Stimulated activated CD4-positive, alpha-beta T cell treated with anti-CD3 and anti-CD28 coated beads, Interleukin-4, amount 100 ng/mL, for 24 hours (primary cell): ENCODE measurements around the gene IRF3.

Experiments used
- DNase-seq: peaks from one replicate; pipeline ENCODE4 v3.0.0-alpha.2; 2020

Gene IRF3

DNA sequence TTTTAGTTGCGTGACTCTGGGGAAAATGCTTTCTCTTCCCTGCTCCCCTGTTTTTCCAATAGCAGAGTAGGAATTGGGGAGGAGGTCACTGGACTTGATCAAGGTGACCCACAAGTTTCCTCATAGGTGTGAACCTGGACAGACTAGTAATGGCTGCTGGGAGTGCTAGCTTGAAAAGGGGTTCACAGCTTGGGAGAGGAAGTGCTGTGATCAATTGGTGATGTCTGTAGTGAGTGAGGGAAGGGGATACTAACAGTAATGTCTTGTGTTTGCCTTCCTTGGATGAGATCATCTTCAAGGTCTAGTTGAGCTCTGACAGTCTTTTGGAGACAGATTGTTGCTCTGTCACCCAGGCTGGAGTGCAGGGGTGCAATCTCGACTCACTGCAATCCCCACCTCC lies 1.8 kb upstream of the IRF3 start:
- DNase-seq, result no peak

DNA sequence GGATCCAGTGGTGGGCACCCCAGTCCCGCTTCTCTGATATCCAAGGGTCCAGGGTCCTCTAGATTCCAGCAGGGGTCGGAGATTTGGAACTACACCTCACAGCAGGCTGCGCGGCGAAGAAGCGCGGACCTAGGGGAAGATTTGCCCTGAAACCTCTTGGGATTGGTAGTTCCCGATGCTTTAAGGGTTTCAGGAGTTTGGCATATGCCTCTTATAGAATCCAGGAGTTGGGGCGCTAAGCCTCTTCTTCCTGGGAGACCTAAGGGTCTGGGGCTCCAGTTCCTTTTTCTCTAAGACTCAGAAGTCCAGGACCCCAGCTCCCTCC lies 425 bp upstream of the IRF3 start:
- no peak for DNase-seq

DNA sequence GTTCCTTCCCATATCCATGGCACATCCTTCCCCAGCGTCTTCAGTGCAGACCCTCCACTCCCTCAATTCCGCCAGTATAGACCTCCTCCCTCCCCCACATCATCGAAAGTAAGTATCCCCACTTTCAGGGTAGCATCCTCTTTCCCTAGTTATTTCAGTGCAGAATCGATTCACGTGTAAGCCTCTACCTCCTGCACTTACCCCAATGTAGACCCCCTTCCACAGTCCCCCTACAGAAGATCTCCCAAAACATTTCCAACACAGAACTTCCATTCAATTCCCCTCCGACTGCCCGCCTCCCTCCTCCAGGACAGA lies 664 bp downstream of the IRF3 start:
- DNase-seq, result no peak

DNA sequence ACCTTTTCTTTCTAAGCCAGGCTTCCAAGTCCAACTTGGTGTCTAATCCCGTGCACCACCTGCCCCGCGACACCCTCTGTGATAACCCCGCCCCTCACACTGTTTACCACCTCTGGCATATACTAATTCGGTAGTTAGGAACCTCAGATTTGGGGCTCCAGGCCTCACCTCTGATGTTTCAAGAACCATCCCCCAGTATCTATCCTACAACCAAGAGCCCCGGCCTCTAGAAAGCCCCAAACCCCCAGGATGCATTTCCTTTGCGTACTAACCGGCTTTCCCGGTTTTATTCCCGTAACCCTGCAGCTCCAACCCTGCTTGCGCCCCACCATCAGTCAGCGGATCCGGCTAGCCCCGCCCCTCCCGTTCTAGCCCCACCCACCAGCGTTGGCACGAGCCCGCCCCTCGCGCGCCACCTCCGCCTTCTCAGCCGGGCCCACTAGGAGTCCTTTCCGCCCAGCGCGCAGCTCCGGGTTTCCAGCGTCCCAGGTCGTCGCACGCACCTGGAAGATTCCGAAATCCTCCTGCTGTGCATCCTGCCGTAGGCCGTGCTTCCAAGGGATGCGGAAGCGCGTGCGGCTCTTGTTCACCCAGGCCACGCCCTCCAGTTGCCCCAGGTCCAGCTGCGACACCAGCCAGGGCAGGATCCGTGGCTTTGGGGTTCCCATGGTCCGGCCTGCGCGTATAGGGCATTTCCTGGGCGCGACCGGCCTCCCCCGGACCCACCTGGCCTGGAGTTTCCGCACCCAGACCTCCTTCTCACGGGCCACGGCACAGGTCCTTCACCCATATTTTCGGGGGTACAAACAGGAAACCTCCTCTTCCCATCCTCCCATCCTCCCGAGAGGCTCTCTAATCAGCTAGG lies 1.3 kb downstream of the IRF3 start:
- peak; percentile 91 for DNase-seq

DNA sequence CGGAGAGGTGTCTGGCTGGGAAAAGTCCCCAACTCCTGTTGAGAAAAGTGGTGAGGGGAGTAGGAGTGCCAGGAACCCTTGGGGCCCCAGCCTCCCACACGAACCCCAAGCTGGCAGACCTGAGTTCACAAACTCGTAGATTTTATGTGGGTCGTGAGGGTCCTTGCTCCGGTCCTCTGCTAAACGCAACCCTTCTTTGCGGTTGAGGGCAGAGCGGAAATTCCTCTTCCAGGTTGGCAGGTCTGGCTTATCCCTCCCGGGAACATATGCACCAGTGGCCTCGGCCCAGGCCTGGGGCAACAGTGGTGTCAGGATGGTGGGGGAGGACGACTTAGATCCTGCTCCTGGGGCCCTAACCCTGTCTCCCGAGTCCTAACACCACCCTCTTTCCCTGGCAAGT lies 2.4 kb downstream of the IRF3 start:
- no peak for DNase-seq

DNA sequence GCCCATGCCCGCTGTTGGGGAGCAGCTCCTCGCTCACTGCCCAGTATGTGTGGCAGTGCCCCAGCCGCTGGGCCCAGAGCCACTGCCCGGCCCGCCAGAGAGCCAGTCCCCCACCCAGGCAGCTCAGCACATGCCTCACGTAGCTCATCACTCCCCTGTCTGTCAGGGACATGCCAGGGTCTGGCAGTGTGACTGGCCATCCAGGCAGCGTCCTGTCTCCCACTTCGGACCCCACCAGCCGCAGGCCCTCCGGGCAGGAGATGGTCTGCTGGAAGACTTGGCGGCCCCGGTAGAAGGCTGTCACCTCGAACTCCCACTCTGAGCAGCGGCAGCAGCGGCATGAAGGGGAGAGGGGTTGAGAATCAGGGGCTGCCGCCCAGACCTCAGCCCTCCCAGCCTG lies 3.6 kb downstream of the IRF3 start:
- DNase-seq, result no peak

DNA sequence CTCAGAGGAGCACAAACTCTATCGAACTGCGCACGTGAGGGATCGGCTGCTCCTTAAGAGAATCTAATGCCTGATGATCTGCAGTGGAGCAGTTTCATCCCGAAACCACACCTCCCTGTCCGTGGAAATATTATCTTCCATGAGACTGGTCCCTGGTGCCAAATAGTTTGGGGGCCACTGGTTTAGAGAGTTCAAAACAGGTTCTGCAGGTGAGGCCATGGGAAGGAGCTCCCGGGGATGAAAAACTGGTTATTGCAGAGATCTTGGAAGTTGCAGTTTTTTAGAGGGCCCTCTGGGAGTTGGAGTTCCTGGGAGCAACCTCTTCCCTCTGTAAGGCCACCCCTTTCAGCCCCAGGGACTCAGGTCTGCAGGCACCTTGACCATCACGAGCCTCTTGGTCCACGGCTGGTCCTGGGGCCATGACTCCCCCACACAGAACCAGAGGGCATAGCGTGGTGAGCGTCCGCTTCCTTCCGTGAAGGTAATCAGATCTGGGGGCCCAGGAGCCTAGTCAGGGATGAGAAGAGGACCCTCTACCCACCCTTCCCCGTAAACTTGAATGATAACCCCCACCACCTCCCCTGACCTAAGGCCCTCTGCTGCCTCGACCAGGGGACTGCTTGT lies 5.2 kb downstream of the IRF3 start:
- DNase-seq, result no peak

DNA sequence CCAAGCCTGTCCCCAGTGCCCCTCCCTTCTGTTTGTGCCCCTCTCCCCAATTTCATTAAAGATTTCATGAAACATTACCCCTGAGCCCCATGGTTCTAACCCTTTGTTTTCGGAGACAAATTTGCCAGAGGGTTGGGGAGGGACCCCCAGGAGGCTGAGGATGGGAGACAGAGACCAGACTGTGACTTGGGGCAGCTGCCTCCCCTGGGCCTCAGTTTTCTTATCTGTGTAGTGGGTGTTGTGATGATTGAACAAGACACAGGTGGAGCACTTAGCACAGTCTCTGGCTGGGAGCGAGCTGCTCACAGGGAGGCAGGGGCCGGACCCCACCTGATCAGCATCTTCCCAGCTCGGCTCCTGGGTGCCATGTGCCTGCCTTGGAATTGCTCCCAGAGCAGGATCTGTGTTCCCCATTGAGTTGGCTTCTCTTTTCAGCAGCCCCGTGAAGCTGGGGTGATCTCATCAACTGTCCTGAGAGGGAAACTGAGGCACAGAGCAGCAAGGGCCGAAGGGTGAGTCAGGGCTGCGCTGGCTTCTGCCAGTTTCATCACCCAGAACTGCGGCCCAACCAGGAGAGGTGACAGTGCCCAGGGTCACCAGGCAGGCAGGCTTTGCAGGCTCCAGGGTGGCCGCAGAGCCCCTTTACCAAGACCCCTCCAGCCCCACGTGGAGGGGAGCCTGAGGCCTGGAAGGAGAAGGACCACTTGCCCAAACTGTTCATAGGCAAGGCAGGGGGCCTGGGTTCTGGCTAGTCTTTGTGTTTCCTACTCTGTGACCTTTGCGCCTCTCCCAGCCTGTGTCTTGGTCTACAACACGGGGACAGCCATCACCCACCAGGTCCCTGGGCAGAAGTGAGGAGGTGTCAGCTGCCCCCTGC lies 6.9 kb downstream of the IRF3 start:
- DNase-seq, result no peak

DNA sequence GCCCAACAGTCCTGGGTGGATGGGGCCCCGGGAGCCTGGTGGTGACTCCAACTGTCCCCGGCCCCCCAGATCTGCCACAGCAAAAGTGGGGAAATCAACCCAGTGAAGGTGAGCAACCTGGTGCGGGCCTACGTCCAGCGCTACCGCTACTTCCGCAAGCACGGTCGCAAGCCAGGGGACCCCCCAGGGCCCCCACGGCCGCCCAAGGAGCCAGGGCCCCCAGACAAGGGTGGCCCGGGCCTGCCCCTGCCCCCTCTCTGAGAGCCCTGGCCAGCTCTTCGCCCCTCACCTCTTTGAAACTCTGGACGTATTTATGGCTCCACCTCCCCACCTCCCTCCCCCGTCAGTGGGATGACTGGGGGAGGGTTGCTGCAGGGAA lies 7.5 kb downstream of the IRF3 start:
- DNase-seq, result no peak

DNA sequence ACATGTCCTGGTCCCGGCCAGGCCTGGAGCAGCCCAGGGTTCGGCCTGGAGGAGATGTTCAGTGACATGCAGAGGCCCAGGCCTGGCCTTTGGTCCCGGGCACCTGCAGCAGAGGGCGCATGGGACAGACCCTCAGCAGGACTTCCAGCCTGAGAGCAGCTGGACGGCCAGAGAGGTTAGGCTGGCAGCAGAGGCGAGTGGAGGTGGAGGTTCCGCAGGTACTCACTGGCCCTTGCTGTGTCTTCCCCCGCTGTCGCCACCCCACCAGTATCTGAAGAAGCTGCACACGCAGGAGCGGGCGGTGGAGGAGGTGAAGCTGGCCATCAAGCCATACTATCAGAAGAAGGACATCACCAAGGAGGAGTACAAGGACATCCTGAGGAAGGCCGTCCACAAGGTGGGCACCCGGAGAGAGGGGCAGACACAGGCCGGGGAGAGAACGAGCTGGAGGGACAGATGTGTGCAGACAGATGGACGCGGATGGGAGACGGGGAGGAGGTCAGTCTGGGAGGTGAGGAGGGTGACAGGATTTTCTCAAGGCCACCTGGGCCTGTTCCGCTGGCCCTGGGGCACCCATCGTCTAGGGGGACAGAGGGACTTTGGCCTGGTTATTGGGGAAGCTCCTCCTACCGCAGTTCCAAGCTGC lies 8.0 kb downstream of the IRF3 start:
- no peak for DNase-seq

DNA sequence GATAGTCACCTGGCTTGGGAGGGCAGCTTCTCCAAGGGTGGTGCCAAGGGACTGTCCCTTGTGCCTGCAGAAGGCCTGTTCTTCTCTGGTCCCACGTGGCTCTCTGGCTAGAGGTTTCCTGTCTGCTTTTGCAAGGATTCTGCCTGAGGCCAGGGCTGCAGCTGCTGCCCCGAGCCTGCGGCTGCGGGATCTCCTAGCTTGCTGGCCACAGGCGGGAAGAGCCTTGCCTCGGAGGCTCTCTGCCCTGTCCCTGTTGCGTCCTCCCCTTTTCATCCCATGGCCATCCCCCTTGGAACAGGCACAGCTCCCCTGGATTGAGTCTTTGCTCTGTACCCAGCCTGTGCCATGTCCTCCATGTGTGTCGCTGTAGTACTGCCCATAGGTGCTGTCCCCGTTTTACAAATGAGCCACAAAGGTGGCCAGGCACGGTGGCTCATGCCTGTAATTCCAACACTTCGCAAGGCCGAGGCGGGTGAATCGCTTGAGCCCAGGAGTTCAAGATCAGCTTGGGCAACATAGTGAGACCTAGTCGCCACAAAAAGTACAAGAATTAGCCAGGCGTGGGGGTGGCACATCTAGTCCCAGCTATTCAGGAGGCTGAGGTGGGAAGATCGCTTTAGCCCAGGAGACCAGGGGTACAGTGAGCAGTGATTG lies 9.1 kb downstream of the IRF3 start:
- no peak for DNase-seq

DNA sequence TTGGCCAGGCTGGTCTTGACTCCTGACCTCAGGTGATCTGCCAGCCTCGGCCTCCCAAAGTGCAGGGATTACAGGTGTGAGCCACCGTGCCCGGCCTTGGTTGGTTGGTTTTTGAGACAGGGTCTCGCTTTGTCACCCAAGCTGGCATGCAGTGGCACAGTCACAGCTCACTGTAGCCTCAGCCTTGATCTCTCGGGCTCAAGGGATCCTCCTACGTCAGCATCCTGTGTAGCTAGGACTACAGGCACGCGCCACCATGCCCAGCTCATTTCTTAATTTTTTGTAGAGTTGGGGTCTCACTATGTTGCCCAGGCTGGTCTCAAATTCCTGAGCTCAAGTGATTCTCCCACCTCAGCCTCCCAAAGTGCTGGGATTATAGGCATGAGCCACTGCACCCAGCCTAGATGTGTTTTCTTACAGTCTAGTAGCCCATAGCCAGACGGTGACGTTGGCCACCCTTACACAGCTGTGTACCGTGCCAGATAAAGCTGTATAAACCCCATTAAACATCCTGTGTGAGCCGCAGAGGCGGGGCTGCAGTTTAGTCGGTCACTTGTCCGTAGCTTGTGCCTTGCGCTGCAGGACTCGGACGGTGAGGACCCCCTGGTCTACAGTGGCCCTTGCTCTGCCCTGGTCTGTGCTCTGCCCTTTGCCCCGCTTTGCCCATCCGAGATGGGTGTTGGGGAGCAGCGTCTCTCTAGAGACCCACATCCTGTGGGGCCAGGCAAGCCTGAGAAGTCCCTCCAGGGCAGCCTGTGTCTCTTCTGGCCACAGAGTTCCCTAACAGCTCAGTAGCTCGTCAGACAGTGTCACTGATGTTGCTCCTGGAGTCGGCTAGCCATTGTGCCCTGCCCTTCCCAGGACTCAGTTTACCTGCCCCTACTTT lies 9.8 kb downstream of the IRF3 start:
- no peak for DNase-seq

DNA sequence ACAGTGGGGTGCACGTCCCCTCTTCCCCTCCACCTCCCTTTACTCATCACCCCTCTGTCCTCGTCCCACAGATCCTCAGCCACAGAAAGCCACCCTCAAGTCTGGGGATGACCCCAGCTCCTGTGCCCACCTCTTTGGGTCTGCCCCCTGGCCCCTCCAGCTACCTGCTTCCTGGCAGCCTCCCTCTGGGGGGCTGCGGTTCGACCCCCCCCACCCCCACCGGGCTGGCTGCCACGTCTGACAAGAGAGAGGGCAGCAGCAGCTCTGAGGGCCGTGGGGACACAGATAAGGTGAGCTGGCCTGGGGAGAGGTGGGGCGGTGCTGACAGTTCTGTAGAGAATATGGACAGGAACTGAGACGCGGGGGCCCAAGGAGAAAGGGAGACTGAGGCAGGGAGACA lies 11.1 kb downstream of the IRF3 start:
- no peak for DNase-seq

DNA sequence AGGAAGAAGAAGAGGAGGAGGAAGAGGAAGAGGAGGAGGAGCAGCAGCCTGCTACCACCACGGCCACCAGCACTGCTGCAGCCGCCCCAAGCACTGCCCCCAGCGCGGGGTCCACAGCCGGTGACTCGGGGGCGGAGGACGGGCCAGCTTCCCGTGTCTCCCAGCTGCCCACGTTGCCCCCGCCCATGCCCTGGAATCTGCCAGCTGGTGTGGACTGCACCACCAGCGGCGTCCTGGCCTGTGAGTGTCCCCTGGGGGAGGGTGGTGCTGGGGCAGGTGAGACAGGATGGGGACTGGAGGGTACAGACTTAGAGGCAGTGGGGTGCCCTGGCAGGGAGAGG lies 12.2 kb downstream of the IRF3 start:
- DNase-seq, result no peak

DNA sequence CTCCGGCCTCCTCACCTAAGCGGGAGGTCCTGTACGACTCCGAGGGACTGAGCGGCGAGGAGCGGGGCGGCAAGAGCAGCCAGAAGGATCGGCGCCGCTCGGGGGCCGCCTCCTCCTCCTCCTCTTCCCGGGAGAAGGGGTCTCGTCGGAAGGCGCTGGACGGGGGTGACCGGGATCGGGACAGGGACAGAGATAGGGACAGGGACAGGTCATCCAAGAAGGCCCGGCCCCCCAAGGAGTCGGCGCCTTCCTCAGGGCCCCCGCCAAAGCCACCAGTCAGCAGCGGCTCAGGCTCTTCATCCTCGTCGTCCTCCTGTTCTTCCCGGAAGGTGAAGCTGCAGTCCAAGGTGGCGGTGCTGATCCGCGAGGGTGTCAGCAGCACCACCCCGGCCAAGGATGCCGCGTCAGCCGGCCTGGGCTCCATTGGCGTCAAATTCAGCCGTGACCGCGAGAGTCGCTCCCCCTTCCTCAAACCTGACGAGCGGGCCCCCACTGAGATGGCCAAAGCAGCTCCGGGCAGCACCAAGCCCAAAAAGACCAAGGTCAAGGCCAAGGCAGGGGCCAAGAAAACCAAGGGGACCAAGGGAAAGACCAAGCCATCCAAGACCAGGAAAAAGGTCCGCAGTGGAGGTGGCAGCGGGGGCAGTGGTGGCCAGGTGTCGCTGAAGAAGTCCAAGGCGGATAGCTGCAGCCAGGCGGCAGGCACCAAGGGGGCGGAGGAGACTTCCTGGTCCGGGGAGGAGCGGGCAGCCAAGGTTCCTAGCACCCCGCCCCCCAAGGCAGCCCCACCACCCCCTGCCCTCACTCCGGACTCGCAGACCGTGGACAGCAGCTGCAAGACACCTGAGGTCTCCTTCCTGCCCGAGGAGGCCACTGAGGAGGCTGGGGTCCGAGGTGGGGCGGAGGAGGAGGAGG lies 12.8 kb downstream of the IRF3 start:
- DNase-seq, result no peak

DNA sequence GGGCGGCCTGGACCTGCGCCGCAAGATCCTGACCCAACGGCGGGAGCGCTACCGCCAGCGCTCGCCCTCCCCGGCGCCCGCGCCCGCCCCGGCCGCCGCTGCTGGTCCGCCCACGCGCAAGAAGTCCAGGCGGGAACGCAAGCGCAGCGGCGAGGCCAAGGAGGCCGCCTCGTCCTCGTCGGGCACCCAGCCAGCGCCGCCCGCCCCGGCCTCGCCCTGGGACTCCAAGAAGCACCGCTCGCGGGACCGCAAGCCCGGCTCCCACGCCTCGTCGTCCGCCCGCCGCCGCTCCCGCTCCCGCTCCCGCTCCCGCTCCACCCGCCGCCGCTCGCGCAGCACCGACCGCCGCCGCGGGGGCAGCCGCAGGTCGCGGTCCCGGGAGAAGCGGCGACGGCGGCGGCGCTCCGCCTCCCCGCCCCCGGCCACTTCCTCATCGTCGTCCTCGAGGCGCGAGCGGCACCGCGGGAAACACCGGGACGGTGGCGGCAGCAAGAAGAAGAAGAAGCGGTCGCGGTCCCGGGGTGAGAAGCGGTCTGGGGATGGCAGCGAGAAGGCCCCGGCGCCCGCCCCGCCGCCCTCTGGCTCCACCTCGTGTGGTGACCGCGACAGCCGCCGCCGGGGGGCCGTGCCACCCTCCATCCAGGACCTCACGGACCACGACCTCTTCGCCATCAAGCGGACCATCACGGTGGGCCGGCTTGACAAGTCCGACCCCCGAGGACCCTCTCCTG lies 13.7 kb downstream of the IRF3 start:
- DNase-seq, result no peak

DNA sequence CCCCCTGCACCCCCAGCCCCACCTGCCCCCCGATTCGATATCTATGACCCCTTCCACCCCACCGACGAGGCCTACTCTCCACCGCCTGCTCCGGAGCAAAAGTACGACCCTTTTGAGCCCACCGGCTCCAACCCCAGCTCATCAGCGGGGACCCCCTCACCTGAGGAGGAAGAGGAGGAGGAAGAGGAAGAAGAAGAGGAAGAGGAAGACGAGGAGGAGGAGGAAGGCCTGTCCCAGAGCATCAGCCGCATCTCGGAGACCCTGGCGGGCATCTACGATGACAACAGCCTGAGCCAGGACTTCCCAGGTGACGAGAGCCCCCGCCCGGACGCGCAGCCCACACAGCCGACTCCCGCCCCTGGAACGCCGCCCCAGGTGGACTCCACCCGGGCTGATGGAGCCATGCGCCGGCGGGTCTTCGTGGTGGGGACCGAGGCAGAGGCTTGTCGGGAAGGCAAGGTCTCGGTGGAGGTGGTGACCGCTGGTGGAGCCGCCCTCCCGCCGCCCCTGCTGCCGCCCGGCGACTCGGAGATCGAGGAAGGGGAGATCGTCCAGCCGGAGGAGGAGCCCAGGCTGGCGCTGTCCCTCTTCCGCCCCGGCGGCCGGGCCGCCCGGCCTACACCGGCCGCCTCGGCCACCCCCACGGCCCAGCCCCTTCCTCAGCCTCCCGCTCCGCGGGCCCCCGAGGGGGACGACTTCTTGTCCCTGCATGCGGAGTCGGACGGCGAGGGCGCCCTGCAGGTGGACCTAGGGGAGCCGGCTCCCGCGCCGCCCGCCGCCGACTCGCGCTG lies 14.4 kb downstream of the IRF3 start:
- no peak for DNase-seq

DNA sequence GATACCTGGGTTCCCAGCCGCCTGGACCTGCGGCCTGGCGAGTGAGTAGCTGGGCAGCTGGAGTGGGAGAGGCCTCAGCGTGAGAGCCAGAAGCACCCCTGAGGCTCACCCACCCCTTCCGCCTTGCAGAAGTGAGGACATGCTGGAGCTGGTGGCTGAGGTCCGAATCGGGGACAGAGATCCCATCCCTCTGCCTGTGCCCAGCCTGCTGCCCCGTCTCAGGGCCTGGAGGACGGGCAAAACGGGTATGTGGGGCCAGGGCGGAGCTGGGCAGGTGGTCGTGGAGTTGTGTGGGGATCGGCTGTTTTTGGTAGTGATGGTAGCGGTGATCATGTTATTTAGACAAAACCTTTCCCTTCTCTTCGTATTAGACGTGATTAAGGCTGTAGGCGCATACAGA lies 19.1 kb downstream of the IRF3 start:
- no peak for DNase-seq

DNA sequence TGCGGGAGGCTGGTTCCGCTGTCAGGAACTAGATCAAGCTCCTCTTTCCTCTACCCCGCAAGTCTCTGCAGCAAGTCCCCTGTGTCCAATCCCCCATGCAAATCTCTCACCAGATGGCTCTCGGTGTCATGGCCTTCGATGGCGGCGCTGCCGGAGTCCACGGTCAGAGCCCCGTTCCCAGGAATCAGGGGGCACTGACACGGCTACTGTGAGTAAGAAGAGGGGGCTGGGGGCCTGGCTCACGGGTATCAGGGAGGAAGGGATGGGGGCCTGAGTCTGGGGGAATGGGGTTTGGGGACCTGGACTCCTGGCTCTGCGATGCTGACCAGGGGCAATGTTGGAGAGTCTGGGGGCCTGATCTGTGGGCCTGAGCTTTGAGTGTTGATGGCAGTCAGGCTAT lies 19.7 kb downstream of the IRF3 start:
- no peak for DNase-seq
